Heart left ventricle (tissue), 13 donors: ENCODE results near the gene CD2BP2.

Source experiments
- CTCF ChIP-seq, 12 donors: fragments of 200-600 bp; sonication (generic) in 4 of 12; IDR thresholded peaks; one replicate each; pipeline versions ENCODE4 v1.5.0 to v1.8.0; 2018 to 2022; ENCODE audit warnings: antibody characterized with exemption in 12 of 12, mild to moderate bottlenecking in 5 of 12
- POLR2A ChIP-seq, 2 donors: fragments of 450-650 bp; IDR thresholded peaks; one replicate each; pipeline ENCODE4 v1.6.1; 2017; ENCODE audit warnings: antibody characterized with exemption in 2 of 2, mild to moderate bottlenecking in 2 of 2, moderate library complexity in 2 of 2
- donor health status: ischemic (EF 13 %, LVEDD 7.1; RV severe dilation, severe dysfunction).
- donor health status: DM: no; HTN: yes; CAD: no.
- donor health status: DM: no; HTN: no; CAD: no.
- donor health status: ischemic (EF 25% LVEDD 6.9; RV normal size, moderate dysfunction).
- donor health status: ischemic (EF 25% LVEDD 5.7; RV mildly dilated, moderate dysfunction).
- donor health status: ischemic (EF 35%, LVEDD 5.7; RV mildly dilated, moderate dysfunction).
- donor health status: nonischemic (EF 11% LVEDD 7.7; RV severe dilation, severe dysfunction).
- donor health status: DM: yes; HTN: yes; CAD: no.
- donor health status: PGD.
- donor health status: ischemic (EF 29% LVEDD 5.4; RV normal size, mild dysfunction).
- donor health status: nonischemic (EF 23%, LVEDD 6.1; RV moderate dilation, normal function).

GRCh38 chr16:30399435-30400186 is 44.5 kb upstream of the CD2BP2 start:
- TF ChIP-seq CTCF (IDR thresholded peaks at IDR 0.05), result no peak
- no peak for TF ChIP-seq POLR2A (IDR thresholded peaks at IDR 0.05)
